PFSK-1 (cell line): Measurements from ENCODE around the gene NUCB2.

Experiments
- POLR2AphosphoS5 ChIP-seq: IDR thresholded peaks from 2 replicates; pipeline ENCODE4 v1.6.1; 2012; ENCODE audit warnings: low read depth, mild to moderate bottlenecking, control low read depth, low read length, moderate library complexity
- REST ChIP-seq, 2 experiments: IDR thresholded peaks; 2 replicates each; pipeline versions ENCODE4 v1.6.1 to v1.8.0; 2011 to 2012; ENCODE audit warnings: low read depth in 2 of 2, low read length in 2 of 2, control low read depth in 1 of 2, inconsistent platforms in 1 of 2, mild to moderate bottlenecking in 1 of 2, moderate library complexity in 1 of 2; ENCODE audit not compliant: insufficient read depth in 1 of 2
- TAF1 ChIP-seq: IDR thresholded peaks from 2 replicates; pipeline ENCODE4 v1.6.1; 2012; ENCODE audit warnings: low read length, control low read depth, borderline replicate concordance; ENCODE audit not compliant: insufficient read depth

GRCh38 chr11:17272801-17273200 lies 3.7 kb upstream of the NUCB2 start:
- no peak for TF ChIP-seq REST (IDR thresholded peaks at IDR 0.05; ENCODE audit: insufficient read depth in 1 of 2, low read depth in 2 of 2, low read length in 2 of 2)
- TF ChIP-seq POLR2AphosphoS5 = no peak
- no peak for TF ChIP-seq TAF1
